BLaER1 treated with 17β-estradiol and CSF1 and Interleukin-3, amounts not matched to agents 10 nM and 100 nM (cell line): Measurements from ENCODE around the gene ZNF276.
"Not testable (repeated sequence)": the region's sequence is repeated elsewhere in the genome, so short reads cannot be mapped to it uniquely, and the experiment has no call there.

Experiments
- H3K27ac ChIP-seq, 11 experiments: shearing (Covaris generic); formaldehyde crosslinking; 2 replicates each; pipeline ENCODE4 v1.8.1; 2022
- H3K27me3 ChIP-seq, 11 experiments: shearing (Covaris generic); formaldehyde crosslinking; 2 replicates each; pipeline ENCODE4 v1.8.1; 2022
- H3K36me3 ChIP-seq, 11 experiments: shearing (Covaris generic); formaldehyde crosslinking; 2 replicates each; pipeline ENCODE4 v1.8.1; 2022
- H3K4me1 ChIP-seq, 10 experiments: shearing (Covaris generic); formaldehyde crosslinking; 2 replicates each; pipeline ENCODE4 v1.8.1; 2022
- H3K4me2 ChIP-seq, 11 experiments: shearing (Covaris generic); formaldehyde crosslinking; 2 replicates each; pipeline ENCODE4 v1.8.1; 2022
- H3K4me3 ChIP-seq, 10 experiments: shearing (Covaris generic); formaldehyde crosslinking; 2 replicates each; pipeline ENCODE4 v1.8.1; 2022
- H3K9ac ChIP-seq, 11 experiments: shearing (Covaris generic); formaldehyde crosslinking; 2 replicates each; pipeline ENCODE4 v1.8.1; 2022
- H3K9me3 ChIP-seq, 11 experiments: shearing (Covaris generic); formaldehyde crosslinking; replicated peaks in 1 of 11; 2 replicates each; pipeline ENCODE4 v1.8.1; 2022
- H4K20me1 ChIP-seq, 11 experiments: shearing (Covaris generic); formaldehyde crosslinking; 2 replicates each; pipeline ENCODE4 v1.8.1; 2022
- Cebpa-rat ChIP-seq, 11 experiments: shearing (Covaris generic); IDR thresholded peaks; 2 replicates each; pipeline ENCODE4 v1.8.1; 2022

The ZNF276 gene

DNA sequence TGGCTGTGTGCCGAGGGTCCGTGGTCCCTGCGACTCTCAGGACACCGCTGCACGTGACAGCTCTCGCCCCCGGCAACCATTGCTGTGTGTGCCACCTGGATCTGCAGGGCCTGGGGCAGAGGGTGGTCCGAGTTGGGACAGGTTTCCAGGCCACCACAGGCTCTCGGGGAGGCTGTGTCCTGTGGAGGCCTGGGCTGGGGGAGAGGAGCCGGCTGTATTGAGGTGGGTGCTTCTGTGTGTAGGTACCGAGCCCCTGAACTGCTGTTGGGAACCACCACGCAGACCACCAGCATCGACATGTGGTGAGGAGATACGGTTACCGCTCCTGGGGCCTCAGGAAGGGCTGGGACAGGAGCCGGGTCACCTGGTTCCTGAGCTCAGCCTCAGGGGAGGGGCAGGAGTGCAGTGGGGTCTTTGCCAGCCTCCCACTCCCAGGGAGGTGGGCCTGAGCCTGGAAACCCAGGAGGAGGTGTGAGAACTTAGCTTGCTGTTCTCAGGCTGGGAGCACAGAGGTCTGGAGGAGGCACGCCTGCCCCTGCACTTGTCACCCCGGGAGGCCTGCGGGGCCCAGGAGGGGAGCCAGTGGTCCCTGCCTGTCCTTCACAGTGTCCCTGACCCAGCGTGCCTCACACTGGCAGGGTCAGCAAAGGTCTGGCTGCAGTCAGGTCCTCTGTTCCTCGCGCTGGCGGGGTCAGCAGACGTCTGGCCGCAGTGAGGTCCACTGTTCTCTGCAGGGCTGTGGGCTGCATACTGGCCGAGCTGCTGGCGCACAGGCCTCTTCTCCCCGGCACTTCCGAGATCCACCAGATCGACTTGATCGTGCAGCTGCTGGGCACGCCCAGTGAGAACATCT lies 27.2 kb upstream of the ZNF276 start:
- no peak overlapping the region for H3K4me3 ChIP-seq
- TF ChIP-seq Cebpa-rat (IDR thresholded peaks at IDR 0.05): no peak
- H3K9ac ChIP-seq: peak overlapping the region in 8 of 11 experiments; percentile 8 to 67 (median 36); a peak in 13 of 22 replicates
- peak overlapping the region in 7 of 11 experiments; percentile 39 to 70 (median 57); a peak in 14 of 22 replicates for H3K4me2 ChIP-seq
- H4K20me1 ChIP-seq: peaks cover 35 to 90% (median 72%) of the 10 kb centered on the region in 11 experiments; a peak in 21 of 22 replicates
- H3K36me3 ChIP-seq: peaks cover 60 to 94% (median 78%) of the 10 kb centered on the region in 11 experiments
- H3K27ac ChIP-seq: peak overlapping the region in 2 of 11 experiments; percentile 14 to 28; a peak in 2 of 22 replicates
- no peaks in the 10 kb centered on the region for H3K9me3 ChIP-seq
- H3K27me3 ChIP-seq: no peaks in the 10 kb centered on the region
- H3K4me1 ChIP-seq: peaks cover 17 to 73% (median 63%) of the 10 kb centered on the region in 10 experiments

DNA sequence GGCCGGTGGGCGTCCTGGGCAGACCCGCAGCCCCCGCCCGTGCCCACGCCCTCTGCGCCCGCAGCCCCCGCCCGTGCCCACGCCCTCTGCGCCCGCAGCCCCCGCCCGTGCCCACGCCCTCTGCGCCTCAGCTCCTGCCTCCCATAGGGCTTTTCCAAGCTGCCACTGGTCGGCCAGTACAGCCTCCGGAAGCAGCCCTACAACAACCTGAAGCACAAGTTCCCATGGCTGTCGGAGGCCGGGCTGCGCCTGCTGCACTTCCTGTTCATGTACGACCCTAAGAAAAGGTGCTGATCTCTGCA lies 26.6 kb upstream of the ZNF276 start:
- not testable (repeated sequence) for H3K9me3 ChIP-seq, H3K27me3 ChIP-seq, H3K27ac ChIP-seq, H3K9ac ChIP-seq, H3K4me3 ChIP-seq
- Histone ChIP-seq H3K36me3 (peaks cover 55 to 90% (median 72%) of the 10 kb centered on the region in 11 experiments), H3K4me2 (peak overlapping the region in 2 of 11 experiments; percentile 90 to 91; a peak in 2 of 22 replicates), H3K4me1 (peaks cover 22 to 77% (median 66%) of the 10 kb centered on the region in 10 experiments), H4K20me1 (peaks cover 41 to 93% (median 73%) of the 10 kb centered on the region in 11 experiments; a peak in 21 of 22 replicates)

DNA sequence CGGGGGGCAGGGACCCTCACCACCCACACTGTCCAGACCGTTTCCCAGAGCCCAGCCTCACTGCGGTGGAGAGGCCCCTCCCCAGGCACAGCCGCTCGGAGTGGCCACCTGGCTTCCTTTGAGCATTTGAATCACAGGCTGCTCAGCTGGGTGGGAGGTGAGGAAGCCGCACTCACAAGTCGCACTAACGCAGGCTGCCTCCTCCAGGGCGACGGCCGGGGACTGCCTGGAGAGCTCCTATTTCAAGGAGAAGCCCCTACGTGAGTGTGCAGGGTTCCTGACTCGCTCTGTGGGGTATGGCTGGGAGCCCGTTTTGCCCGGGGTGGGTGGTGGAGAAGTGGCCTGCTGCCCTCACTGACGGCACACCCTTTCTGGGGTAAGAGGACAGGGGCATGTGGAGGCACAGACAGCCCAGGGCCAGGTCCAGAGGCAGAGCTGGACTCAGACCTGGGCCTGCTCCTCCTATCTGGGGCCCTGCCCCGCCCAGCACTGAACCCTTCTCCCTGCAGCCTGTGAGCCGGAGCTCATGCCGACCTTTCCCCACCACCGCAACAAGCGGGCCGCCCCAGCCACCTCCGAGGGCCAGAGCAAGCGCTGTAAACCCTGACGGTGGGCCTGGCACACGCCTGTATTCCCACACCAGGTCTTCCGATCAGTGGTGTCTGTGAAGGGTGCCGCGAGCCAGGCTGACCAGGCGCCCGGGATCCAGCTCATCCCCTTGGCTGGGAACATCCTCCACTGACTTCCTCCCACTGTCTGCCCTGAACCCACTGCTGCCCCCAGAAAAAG lies 26.1 kb upstream of the ZNF276 start:
- peaks cover 53 to 85% (median 68%) of the 10 kb centered on the region in 11 experiments for H3K36me3 ChIP-seq
- peak overlapping the region in 4 of 11 experiments; percentile 2 to 59 (median 36); a peak in 4 of 22 replicates for H3K9ac ChIP-seq
- peaks cover 25 to 82% (median 71%) of the 10 kb centered on the region in 10 experiments for H3K4me1 ChIP-seq
- TF ChIP-seq Cebpa-rat (IDR thresholded peaks at IDR 0.05): no peak
- no peaks in the 10 kb centered on the region for H3K27me3 ChIP-seq
- no peaks in the 10 kb centered on the region for H3K9me3 ChIP-seq
- H4K20me1 ChIP-seq: peaks cover 43 to 95% (median 79%) of the 10 kb centered on the region in 11 experiments; a peak in 21 of 22 replicates
- H3K4me3 ChIP-seq: no peak overlapping the region
- no peak overlapping the region for H3K27ac ChIP-seq
- peak overlapping the region in 9 of 11 experiments; percentile 58 to 91 (median 82); a peak in 16 of 22 replicates for H3K4me2 ChIP-seq

DNA sequence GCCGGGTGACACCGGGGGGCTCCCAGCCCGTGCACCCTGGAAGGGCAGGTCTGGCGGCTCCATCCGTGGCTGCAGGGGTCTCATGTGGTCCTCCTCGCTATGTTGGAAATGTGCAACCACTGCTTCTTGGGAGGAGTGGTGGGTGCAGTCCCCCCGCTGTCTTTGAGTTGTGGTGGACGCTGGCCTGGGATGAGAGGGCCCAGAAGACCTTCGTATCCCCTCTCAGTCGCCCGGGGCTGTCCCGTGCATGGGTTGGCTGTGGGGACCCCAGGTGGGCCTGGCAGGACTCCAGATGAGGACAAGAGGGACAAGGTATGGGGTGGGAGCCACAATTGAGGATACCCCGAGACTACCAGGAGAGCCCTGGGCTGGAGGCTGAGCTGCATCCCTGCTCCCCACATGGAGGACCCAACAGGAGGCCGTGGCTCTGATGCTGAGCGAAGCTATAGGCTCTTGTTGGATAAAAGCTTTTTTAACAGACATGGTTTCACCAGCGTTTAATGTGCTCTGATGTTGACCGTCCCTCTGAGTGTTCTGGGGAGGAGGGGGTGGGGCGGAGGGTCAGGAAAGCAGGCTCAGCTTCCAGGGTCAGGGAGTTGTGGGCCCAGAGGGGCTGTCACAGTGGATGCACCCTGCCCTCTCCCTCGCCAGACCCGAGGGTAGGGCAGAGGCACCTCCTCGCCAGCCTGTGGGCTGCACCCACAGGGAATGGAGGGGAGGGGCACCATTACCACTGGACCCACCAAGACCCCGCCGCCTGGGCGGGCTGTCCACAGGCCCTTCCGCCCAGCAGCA lies 25.3 kb upstream of the ZNF276 start:
- no peaks in the 10 kb centered on the region for H3K27me3 ChIP-seq
- H4K20me1 ChIP-seq: peaks cover 43 to 96% (median 86%) of the 10 kb centered on the region in 11 experiments; a peak in 21 of 22 replicates
- H3K9me3 ChIP-seq: no peaks in the 10 kb centered on the region
- H3K9ac ChIP-seq: peak overlapping the region in 9 of 11 experiments; percentile 4 to 63 (median 51); a peak in 14 of 22 replicates
- H3K36me3 ChIP-seq: peaks cover 47 to 77% (median 62%) of the 10 kb centered on the region in 11 experiments
- H3K4me1 ChIP-seq: peaks cover 30 to 88% (median 75%) of the 10 kb centered on the region in 10 experiments
- peak overlapping the region in 4 of 11 experiments; percentile 16 to 55 (median 39); a peak in 6 of 22 replicates for H3K27ac ChIP-seq
- H3K4me3 ChIP-seq: no peak overlapping the region; a peak in 2 of 20 replicates
- H3K4me2 ChIP-seq: peak overlapping the region; percentile 56 to 91 (median 82)
- no peak for TF ChIP-seq Cebpa-rat (IDR thresholded peaks at IDR 0.05)

DNA sequence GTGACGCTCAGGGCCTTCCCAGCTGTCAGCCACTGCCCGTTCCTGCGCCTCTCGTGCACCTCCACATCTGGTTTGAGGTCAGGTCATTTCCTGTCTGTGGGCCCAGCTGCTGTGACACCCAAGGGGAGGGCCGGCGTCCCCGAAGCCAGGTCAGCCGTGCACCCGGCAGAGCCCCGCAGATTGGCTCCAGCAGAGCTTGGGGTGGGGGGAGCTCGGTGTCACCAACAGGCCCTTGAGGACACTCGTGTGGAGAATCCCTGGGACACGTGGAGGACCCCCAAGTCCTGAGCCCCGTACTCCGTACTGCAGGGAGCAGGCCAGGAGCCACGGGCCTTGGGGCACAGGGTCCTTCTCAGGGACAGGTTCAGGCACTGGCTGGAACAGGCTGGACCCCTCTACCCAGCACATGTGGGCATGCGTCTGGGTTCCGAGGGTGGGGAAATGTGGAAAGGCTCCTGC lies 24.6 kb upstream of the ZNF276 start:
- peaks cover 43 to 90% (median 80%) of the 10 kb centered on the region in 11 experiments; a peak in 21 of 22 replicates for H4K20me1 ChIP-seq
- peaks cover 30 to 82% (median 68%) of the 10 kb centered on the region in 10 experiments for H3K4me1 ChIP-seq
- peaks cover 41 to 71% (median 56%) of the 10 kb centered on the region in 11 experiments for H3K36me3 ChIP-seq
- peak overlapping the region; percentile 56 to 91 (median 82) for H3K4me2 ChIP-seq
- no peak for TF ChIP-seq Cebpa-rat (IDR thresholded peaks at IDR 0.05)
- H3K4me3 ChIP-seq: no peak overlapping the region; a peak in 2 of 20 replicates
- peak overlapping the region in 9 of 11 experiments; percentile 4 to 63 (median 51); a peak in 14 of 22 replicates for H3K9ac ChIP-seq
- H3K27me3 ChIP-seq: no peaks in the 10 kb centered on the region
- no peaks in the 10 kb centered on the region for H3K9me3 ChIP-seq
- peak overlapping the region in 7 of 11 experiments; percentile 4 to 55 (median 19); a peak in 6 of 22 replicates for H3K27ac ChIP-seq

DNA sequence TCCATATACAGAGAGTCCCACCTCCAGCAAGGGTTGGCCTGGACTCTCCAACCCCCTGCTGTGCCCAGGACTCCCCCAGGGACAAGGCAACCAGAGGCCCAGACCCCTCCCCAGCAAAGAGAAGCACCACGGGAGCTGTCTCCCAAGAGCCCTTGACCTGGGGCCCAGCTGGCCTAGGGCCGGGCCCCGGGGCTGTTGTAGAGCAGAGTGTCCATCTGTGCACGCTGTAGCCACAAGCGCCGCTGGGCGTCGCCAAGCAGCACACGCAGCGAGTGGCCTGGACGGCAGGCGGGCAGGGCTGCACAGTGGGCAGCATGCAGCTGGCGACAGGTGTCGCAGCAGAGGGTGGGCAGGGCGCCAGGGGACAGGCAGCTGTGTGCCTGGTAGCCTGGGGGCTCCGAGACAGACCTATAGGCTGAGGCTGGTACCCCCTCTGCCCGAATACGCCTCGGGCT lies 24.1 kb upstream of the ZNF276 start:
- Histone ChIP-seq H3K9me3 (no peaks in the 10 kb centered on the region), H3K36me3 (peaks cover 36 to 66% (median 51%) of the 10 kb centered on the region in 11 experiments), H3K27me3 (no peaks in the 10 kb centered on the region), H3K4me1 (peaks cover 30 to 79% (median 65%) of the 10 kb centered on the region in 10 experiments), H4K20me1 (peaks cover 43 to 85% (median 75%) of the 10 kb centered on the region in 11 experiments; a peak in 21 of 22 replicates), H3K27ac (peak overlapping the region in 7 of 11 experiments; percentile 4 to 55 (median 19); a peak in 3 of 22 replicates), H3K4me3 (no peak overlapping the region), H3K4me2 (peak overlapping the region; percentile 56 to 91 (median 82); a peak in 20 of 22 replicates), H3K9ac (peak overlapping the region in 6 of 11 experiments; percentile 38 to 63 (median 56); a peak in 10 of 22 replicates)
- TF ChIP-seq Cebpa-rat (IDR thresholded peaks at IDR 0.05): no peak

DNA sequence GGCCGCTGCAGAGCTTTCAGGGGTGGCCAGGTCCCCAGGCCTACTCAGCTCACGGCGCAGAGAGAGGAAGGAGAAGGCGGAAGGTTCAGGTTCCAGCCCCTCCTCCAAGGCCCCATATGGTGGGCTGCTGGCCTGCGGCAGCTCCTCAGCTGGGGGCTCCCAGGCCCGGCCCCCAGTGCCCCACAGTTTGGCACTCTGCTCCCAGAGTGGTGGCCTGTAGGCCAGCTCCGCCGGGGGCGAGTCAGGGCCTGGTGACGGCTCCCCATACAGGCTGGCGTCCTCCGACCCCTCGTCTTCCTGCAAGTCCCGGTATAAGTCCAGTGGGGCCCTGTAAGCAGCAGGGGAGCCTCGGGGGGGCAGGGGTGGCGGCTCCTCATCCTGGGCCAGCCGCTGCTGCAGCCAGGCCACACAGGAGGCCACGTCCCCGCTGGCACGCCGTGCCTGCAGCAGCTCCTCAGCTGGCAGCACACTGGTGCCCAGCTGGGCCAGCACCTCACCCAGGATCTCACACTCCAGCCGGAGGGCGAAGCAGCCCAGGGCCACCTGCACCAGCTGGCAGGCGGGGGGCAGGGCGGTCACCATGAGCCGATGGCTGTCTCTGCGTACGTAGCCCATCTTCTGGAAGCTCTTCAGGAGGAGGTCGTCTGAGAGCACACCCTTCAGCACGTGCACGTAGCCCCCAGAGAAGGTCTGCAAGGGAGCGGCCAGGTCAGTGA lies 23.6 kb upstream of the ZNF276 start:
- Histone ChIP-seq H3K27ac (no peak overlapping the region; a peak in 1 of 22 replicates), H3K4me2 (peak overlapping the region in 4 of 11 experiments; percentile 83 to 91 (median 88); a peak in 6 of 22 replicates), H3K9me3 (no peaks in the 10 kb centered on the region), H3K9ac (peak overlapping the region in 2 of 11 experiments; percentile 45 to 55; a peak in 3 of 22 replicates), H3K36me3 (peaks cover 31 to 60% (median 45%) of the 10 kb centered on the region in 11 experiments; a peak in 20 of 22 replicates), H3K27me3 (no peaks in the 10 kb centered on the region), H3K4me3 (no peak overlapping the region), H4K20me1 (peaks cover 43 to 81% (median 73%) of the 10 kb centered on the region in 11 experiments; a peak in 21 of 22 replicates), H3K4me1 (peaks cover 30 to 78% (median 67%) of the 10 kb centered on the region in 10 experiments)
- no peak for TF ChIP-seq Cebpa-rat (IDR thresholded peaks at IDR 0.05)

DNA sequence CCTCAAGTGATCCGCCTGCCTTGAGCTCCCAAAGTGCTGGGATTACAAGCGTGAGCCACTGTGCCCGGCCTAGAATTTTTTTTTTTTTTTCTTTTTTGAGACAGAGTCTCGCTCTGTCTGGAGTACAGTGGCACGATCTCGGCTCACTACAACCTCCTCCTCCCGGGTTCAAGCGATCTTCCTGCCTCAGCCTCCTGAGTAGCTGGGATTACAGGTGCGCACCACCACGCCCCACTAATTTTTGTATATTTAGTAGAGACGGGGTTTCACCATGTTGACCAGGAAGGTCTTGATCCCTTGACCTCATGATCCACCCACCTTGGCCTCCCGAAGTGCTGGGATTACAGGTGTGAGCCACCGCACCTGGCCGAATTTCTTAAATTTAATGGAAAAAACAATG lies 22.6 kb upstream of the ZNF276 start:
- peaks cover 23 to 51% (median 36%) of the 10 kb centered on the region in 11 experiments; a peak in 20 of 22 replicates for H3K36me3 ChIP-seq
- H3K4me2 ChIP-seq, H3K9ac ChIP-seq, H3K9me3 ChIP-seq, H3K27me3 ChIP-seq, H3K27ac ChIP-seq, H3K4me3 ChIP-seq: not testable (repeated sequence)
- H3K4me1 ChIP-seq: peaks cover 30 to 68% (median 58%) of the 10 kb centered on the region in 10 experiments
- H4K20me1 ChIP-seq: peaks cover 43 to 73% (median 66%) of the 10 kb centered on the region in 11 experiments; a peak in 21 of 22 replicates

DNA sequence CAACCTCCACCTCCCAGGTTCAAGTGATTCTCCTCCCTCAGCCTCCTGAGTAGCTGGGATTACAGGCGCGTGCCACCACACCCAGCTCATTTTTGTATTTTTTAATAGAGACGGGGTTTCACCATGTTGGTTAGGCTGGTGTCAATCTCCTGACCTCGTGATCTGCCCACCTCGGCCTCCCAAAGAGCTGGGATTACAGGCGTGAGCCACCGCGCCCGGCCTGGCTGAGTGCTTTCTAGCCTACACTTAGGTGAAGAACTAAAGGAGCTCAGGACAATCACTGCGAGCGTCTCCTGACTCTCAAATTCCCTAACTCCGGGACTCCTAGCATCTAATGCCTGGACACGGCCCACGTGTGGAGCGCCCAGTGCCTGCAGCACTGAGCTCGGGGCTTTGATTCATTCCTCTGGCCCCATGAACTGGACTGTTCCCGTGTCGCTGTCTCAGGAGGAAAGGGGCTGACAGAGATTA lies 21.7 kb upstream of the ZNF276 start:
- H3K9me3 ChIP-seq, H3K27me3 ChIP-seq: not testable (repeated sequence)
- Histone ChIP-seq H3K36me3 (peaks cover 13 to 42% (median 27%) of the 10 kb centered on the region in 11 experiments; a peak in 20 of 22 replicates), H3K9ac (peak overlapping the region in 7 of 11 experiments; percentile 30 to 84 (median 81); a peak in 9 of 22 replicates), H3K4me3 (peak overlapping the region in 9 of 10 experiments; percentile 22 to 77 (median 74); a peak in 11 of 20 replicates), H3K4me2 (peak overlapping the region; percentile 100), H3K27ac (peak overlapping the region in 3 of 11 experiments; percentile 70 to 73 (median 72); a peak in 3 of 22 replicates), H4K20me1 (peaks cover 43 to 63% (median 59%) of the 10 kb centered on the region in 11 experiments; a peak in 21 of 22 replicates), H3K4me1 (peaks cover 30 to 60% (median 50%) of the 10 kb centered on the region in 10 experiments)
